GM18498 (cell line): ENCODE measurements around the gene SPIRE2.
"Not testable (repeated sequence)": the region's sequence is repeated elsewhere in the genome, so short reads cannot be mapped to it uniquely, and the experiment has no call there.

Experiments used
- ATAC-seq: cut with Tn5 transposase; IDR thresholded peaks from one replicate; pipeline ENCODE4 v1.9.1; 2021; ENCODE audit warnings: mild to moderate bottlenecking, moderate library complexity; ENCODE audit not compliant: unreplicated experiment

The SPIRE2 gene

DNA sequence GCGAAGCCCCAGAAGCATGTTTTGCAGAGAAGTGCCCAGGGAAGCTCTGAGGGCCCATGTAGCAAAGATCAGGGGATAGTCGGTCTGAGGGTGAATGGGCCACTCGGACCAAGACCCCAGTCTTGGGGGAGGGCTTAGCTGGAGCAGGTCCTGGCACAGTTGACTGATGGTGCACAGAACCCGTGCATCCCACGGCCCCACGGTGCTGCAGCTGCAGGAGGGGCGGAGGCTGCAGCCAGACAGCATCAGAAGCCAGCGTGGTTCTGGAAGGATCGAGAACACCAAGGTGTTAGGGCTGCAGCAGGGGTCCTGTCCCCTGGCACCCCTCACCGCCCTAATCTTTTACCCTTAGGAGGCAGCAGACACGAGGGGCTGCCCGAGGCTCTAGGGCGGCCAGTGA lies 83.9 kb downstream of the SPIRE2 start:
- ATAC-seq = no peak

DNA sequence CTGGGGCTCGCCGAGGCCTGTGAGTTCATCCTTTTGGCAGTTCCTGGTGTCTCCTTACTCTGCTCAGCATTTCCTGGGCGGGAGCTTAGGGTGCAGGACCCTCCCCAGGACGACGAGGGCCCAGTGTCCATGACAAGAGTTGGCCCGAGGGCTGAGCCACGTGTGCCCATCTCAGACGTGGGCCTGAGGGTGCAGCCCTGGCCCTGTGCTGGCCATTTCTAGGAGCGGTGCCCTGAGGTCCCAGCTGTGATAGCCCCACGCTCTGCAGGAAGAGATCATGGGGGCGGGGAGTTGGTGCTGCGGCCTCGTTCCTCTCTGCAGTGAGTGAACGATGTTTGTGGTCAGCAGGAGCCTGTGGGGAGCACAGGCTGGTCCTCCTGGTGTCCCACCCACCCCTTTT lies 84.4 kb downstream of the SPIRE2 start:
- no peak for ATAC-seq

DNA sequence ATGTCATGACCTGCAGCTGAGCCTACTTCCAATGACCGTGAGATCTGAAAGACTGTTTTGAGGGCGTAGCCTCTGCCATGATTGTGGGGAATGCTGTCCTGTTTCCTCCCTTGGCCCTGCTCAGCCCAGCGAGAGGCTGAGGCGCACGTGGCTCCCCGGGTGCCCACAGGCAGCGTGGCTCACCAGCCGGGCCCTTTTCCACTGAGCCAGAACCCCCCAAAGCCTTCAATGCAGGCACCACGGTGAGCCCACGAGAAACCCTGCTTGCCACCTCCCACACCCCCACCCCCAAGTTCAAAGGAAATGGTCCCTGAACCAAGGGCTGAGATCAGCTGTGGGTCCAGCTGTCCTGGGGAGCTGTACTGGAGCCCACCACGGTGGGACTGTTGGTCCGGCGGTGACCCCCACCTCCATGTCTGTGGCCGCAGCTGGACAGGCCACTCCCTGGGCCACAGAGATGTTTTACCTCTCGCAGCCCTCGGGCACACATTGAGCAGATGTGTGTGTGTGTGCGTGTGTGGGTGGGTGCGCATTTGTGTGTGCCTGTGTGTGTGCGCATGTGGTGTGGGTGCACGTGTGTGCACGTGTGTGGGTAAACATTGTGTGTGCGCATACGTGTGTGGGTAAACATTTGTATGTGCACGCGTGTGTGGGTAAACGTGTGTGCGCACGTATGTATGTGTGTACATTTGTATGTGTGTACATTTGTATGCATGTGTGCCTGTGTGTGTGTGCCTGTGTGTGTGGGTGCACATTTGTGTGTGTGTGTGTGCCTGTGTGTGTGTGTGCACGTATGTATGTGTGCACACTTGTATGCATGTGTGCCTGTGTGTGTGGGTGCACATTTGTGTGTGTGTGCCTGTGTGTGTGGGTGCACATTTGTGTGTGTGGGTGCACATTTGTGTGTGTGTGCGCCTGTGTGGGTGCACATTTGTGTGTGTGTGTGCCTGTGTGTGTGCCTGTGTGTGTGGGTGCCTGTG lies 85.4 kb downstream of the SPIRE2 start:
- ATAC-seq = no peak

DNA sequence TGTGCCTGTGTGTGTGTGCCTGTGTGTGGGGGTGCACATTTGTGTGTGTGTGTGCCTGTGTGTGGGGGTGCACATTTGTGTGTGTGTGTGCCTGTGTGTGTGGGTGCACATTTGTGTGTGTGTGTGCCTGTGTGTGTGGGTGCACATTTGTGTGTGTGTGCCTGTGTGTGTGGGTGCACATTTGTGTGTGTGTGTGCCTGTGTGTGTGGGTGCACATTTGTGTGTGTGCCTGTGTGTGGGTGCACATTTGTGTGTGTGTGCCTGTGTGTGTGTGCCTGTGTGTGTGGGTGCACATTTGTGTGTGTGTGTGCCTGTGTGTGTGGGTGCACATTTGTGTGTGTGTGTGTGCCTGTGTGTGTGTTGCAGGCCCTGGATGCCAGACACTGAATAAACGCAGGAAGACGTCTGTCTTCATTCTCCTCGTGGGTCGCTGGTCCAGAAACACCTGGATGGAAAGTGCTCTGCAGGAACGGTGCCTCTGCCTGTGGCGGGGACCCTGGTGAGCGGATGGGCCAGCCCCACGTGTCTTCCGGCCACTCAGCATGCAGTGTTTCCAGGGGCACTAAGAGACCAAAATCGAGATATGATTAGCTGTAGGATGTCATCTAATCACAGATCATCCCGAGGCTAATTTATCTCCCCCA lies 86.5 kb downstream of the SPIRE2 start:
- ATAC-seq = not testable (repeated sequence)

DNA sequence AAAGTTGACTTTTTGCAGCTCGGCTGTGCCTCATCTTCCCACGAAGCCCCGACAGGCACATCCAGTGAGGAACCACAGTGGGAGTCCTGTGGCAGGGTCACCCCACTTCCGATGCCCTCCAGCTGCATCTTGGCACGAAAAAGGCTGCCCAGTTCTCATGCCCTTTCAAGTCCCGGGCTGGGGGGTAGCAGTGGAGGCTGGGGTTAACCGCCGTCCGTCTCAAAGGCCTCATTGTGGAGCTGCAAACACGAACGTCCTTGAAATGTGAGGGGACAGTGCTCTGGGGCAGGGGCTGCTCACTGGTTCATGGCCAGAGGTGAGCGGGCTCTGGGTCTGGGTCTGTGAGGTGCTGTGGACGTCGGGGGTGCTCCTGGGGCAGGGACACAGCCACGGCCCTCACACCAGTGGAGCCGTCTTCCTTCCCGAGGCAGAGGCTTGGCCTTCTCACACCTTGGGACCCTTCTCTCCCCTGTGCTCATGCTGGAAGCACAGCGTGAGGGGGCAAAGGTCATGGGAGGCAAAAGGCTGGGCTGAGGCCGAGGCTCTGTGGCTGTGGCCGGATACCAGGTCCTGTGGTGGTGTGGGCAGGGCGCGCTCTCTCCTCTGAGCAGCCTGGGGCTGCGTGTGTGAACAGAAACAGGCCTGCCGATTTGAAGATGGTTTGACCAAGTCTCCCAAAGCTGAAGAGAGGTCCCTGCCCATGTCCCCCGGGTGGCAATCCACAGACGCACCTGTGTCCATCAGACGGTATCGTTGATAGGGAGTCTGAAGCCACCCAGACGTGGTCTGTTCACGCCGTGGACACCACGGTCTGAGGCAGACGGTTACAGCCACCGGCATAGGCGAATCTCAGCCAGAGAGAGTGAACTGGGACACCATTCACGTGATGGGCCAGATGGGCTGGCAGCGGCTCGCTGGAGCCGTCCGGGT lies 87.3 kb downstream of the SPIRE2 start:
- ATAC-seq = no peak

DNA sequence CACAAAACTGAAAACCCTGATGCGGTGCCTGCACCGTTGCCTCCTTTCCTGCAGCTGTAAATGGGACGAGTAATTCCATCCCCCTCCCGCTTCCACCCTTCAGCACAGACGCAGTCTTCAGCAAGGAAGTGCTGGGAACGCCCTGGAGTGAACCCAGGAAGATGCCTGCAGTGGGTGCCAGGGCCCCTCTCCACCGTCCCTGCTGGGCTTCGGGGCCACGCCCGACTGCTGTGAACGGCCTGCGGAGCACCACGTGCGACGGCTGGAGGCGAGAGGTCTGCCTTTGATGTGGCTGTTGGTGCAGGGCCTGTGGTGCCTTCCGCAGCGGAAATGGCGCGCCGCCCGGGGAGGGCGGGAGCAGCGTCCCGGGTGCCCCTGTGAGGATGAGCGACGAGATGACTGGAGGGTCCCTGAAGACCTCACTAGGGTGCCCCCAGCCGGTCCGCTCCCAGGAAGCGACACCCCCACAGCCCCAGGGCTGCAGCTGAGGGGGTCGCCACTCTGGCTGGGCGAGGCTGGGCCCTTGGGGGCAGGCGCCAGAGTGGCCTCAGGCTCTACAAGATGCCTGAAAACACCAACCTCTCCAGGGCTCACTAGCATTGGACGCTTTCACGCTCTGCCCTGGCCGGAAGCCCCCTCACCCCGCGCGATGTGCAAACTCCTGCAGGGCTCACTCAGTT lies 89.6 kb downstream of the SPIRE2 start:
- ATAC-seq = peak; percentile 75

DNA sequence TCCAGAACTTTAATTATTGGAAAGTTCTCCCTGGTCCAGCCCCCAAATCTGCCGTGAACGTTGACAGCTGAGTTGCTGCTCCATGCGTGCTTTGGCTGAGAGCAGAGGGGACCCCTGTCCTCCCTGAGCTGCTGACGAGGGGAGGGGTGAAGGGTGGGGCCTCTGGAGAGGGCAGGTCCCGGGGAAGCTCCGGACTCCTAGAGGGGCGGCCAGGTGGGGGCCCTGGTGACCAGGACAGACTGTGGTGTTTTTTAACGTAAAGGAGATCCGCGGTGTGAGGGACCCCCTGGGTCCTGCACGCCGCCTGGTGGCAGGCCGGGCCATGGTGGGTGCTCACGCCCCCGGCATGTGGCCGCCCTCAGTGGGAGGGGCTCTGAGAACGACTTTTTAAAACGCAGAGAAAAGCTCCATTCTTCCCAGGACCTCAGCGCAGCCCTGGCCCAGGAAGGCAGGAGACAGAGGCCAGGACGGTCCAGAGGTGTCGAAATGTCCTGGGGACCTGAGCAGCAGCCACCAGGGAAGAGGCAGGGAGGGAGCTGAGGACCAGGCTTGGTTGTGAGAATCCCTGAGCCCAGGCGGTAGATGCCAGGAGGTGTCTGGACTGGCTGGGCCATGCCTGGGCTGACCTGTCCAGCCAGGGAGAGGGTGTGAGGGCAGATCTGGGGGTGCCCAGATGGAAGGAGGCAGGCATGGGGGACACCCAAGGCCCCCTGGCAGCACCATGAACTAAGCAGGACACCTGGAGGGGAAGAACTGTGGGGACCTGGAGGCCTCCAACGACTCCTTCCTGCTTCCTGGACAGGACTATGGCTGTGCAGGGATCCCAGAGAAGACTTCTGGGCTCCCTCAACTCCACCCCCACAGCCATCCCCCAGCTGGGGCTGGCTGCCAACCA lies 90.4 kb downstream of the SPIRE2 start, which contains the start of gene MC1R:
TSS of gene MC1R (plus strand) at position 410 of the 895 bp plus-strand sequence. CDS start at position 807, 397 bp downstream.
- no peak for ATAC-seq

DNA sequence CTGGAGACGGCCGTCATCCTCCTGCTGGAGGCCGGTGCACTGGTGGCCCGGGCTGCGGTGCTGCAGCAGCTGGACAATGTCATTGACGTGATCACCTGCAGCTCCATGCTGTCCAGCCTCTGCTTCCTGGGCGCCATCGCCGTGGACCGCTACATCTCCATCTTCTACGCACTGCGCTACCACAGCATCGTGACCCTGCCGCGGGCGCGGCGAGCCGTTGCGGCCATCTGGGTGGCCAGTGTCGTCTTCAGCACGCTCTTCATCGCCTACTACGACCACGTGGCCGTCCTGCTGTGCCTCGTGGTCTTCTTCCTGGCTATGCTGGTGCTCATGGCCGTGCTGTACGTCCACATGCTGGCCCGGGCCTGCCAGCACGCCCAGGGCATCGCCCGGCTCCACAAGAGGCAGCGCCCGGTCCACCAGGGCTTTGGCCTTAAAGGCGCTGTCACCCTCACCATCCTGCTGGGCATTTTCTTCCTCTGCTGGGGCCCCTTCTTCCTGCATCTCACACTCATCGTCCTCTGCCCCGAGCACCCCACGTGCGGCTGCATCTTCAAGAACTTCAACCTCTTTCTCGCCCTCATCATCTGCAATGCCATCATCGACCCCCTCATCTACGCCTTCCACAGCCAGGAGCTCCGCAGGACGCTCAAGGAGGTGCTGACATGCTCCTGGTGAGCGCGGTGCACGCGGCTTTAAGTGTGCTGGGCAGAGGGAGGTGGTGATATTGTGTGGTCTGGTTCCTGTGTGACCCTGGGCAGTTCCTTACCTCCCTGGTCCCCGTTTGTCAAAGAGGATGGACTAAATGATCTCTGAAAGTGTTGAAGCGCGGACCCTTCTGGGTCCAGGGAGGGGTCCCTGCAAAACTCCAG lies 91.5 kb downstream of the SPIRE2 start:
- no peak for ATAC-seq

DNA sequence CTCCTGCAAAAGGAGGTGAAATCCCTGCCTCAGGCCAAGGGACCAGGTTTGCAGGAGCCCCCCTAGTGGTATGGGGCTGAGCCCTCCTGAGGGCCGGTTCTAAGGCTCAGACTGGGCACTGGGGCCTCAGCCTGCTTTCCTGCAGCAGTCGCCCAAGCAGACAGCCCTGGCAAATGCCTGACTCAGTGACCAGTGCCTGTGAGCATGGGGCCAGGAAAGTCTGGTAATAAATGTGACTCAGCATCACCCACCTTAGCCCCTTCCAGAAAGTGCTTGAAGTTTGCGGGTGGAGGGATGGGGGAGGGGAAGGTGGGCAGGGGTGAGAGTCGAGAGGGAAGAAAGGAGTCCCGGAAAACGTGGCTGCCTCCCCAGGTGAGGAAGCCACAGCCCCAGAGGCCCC lies 92.4 kb downstream of the SPIRE2 start:
- ATAC-seq = no peak
